Spleen (tissue), 7 donors: ENCODE measurements around the gene CD48.

ENCODE experiments used
- POLR2AphosphoS5 ChIP-seq, 3 donors: sonication (generic); formaldehyde crosslinking; IDR thresholded peaks; one replicate each; pipeline ENCODE4 v1.5.1; 2017; ENCODE audit warnings: antibody characterized with exemption in 3 of 3
- TF ChIP-seq, protein P1 (sequence below), 11 experiments: fragments of 200-600 bp in 7 of 11; fragments of 450-650 bp in 4 of 11; sonication (generic) in 4 of 11; IDR thresholded peaks in 8 of 11; conservative IDR thresholded peaks in 3 of 11; 1 replicate in 7 of 11; 2 replicates in 4 of 11; pipeline versions ENCODE4 v1.4.0 to v1.8.0; 2016 to 2021; ENCODE audit warnings: antibody characterized with exemption in 11 of 11, inconsistent platforms in 4 of 11, mild to moderate bottlenecking in 1 of 11
- donor health status: DM: no; HTN: no; CAD: no; lungs with moderate emphysema.
- donor health status: DM: no; HTN: no; CAD: no.
- donor health status: DM: no; HTN: no; CAD: no.

DNA sequence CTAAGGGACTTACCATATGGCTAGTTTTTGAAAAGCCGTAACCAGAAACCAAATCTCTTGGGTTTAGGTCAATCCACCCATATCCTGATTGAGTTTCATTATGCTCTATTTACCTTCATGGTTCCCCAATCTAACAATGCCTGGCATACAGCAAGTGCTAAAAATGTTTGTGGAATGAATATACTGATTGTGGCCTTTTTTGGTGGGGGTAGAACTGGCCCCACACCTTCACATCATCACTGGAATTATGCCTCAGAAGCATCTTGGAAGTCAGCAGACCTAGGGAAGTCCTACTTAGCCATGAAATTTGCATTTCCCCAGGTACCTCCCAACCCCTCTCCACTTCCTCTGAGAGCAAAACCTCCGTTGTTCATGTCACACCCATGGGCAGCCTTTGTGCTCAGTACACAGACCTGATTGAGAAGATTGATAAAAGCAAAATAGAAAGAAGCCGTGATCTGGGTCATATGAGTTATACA lies 47.0 kb downstream of the CD48 start:
- TF ChIP-seq, protein P1, sequence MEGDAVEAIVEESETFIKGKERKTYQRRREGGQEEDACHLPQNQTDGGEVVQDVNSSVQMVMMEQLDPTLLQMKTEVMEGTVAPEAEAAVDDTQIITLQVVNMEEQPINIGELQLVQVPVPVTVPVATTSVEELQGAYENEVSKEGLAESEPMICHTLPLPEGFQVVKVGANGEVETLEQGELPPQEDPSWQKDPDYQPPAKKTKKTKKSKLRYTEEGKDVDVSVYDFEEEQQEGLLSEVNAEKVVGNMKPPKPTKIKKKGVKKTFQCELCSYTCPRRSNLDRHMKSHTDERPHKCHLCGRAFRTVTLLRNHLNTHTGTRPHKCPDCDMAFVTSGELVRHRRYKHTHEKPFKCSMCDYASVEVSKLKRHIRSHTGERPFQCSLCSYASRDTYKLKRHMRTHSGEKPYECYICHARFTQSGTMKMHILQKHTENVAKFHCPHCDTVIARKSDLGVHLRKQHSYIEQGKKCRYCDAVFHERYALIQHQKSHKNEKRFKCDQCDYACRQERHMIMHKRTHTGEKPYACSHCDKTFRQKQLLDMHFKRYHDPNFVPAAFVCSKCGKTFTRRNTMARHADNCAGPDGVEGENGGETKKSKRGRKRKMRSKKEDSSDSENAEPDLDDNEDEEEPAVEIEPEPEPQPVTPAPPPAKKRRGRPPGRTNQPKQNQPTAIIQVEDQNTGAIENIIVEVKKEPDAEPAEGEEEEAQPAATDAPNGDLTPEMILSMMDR (IDR thresholded peaks at IDR 0.05 in 8 of 11, conservative IDR thresholded peaks at IDR 0.05 in 3 of 11), result no peak
- TF ChIP-seq POLR2AphosphoS5 (IDR thresholded peaks at IDR 0.05), result peak in 1 of 3 donors; percentile 41
